ENCODE results near the gene AQP2.

DNA sequence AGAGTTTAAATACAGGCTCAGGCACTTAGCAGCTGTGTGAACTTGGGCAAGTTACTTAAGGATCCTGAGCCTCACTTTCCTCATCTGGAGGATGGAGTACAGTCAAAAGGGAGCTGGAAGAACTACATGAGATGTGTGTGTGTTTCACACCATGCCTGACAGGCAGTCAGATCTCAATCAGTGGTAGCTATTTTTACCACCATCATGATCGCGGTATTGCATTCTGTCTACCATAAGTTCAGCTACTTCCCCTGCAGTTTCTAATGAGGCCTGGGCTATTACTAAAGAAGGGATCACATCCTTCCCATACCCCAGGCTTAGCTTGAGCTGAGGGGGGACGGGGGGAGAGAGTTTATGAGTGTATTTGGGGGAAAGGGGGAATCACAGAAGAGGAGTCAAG is 29.3 kb downstream of the AQP2 start:
- TF ChIP-seq, protein P1, sequence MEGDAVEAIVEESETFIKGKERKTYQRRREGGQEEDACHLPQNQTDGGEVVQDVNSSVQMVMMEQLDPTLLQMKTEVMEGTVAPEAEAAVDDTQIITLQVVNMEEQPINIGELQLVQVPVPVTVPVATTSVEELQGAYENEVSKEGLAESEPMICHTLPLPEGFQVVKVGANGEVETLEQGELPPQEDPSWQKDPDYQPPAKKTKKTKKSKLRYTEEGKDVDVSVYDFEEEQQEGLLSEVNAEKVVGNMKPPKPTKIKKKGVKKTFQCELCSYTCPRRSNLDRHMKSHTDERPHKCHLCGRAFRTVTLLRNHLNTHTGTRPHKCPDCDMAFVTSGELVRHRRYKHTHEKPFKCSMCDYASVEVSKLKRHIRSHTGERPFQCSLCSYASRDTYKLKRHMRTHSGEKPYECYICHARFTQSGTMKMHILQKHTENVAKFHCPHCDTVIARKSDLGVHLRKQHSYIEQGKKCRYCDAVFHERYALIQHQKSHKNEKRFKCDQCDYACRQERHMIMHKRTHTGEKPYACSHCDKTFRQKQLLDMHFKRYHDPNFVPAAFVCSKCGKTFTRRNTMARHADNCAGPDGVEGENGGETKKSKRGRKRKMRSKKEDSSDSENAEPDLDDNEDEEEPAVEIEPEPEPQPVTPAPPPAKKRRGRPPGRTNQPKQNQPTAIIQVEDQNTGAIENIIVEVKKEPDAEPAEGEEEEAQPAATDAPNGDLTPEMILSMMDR (conservative IDR thresholded peaks at IDR 0.05): no peak
- no peak for TF ChIP-seq ZFX (IDR thresholded peaks at IDR 0.05)

All from C4-2B (cell line).